ENCODE results near the gene WDR37.

WDR37 gene

GRCh38 chr10:1156616-1156886 lies 100.4 kb downstream of the WDR37 start (continued):
- TF ChIP-seq PRDM10 (tag by site-specific recombination; IDR thresholded peaks at IDR 0.05): no peak
- TF ChIP-seq SALL2 (tag by site-specific recombination; IDR thresholded peaks at IDR 0.05; ENCODE audit: borderline replicate concordance): no peak
- TF ChIP-seq ZNF701 (tag by site-specific recombination; IDR thresholded peaks at IDR 0.05): no peak
- no peak for TF ChIP-seq ZNF776 (tag by site-specific recombination; IDR thresholded peaks at IDR 0.05; ENCODE audit: borderline replicate concordance)
- TF ChIP-seq ZNF133 (tag by site-specific recombination; IDR thresholded peaks at IDR 0.05): no peak
- TF ChIP-seq ZNF558 (tag by site-specific recombination; IDR thresholded peaks at IDR 0.05): no peak
- TF ChIP-seq ZBTB8A (tag by site-specific recombination; IDR thresholded peaks at IDR 0.05): no peak
- no peak for TF ChIP-seq ZNF2 (tag by site-specific recombination; IDR thresholded peaks at IDR 0.05)
- TF ChIP-seq ZNF37A (tag by site-specific recombination; IDR thresholded peaks at IDR 0.05): no peak
- no peak for TF ChIP-seq ZNF398 (tag by site-specific recombination; IDR thresholded peaks at IDR 0.05)
- TF ChIP-seq WT1 (tag by site-specific recombination; IDR thresholded peaks at IDR 0.05): no peak
- no peak for TF ChIP-seq GLIS2 (tag by site-specific recombination; IDR thresholded peaks at IDR 0.05)
- TF ChIP-seq TSHZ1 (tag by site-specific recombination; IDR thresholded peaks at IDR 0.05; ENCODE audit: borderline replicate concordance): no peak
- TF ChIP-seq ZNF112 (tag by site-specific recombination; IDR thresholded peaks at IDR 0.05): no peak
- no peak for TF ChIP-seq ZNF561 (tag by site-specific recombination; IDR thresholded peaks at IDR 0.05; ENCODE audit: borderline replicate concordance)
- TF ChIP-seq ZNF544 (tag by site-specific recombination; IDR thresholded peaks at IDR 0.05): no peak

GRCh38 chr10:1156921-1157614 lies 100.9 kb downstream of the WDR37 start:
- TF ChIP-seq EGR2 (tag by site-specific recombination; IDR thresholded peaks at IDR 0.05; ENCODE audit: low read depth) (0 out of 2 replicates have a peak, but pooled peaks have one; percentile 31), ZNF571 (tag by site-specific recombination; IDR thresholded peaks at IDR 0.05) (no peak)
- ChIA-PET CTCF (no interaction called here), POLR2A (no interaction called here)
- Histone ChIP-seq H3K27ac (ENCODE audit: extremely low read depth, low read depth, low read length) (no peak overlapping the region), H3K4me3 (ENCODE audit: low read depth, low read length) (no peak overlapping the region), H3K36me3 (ENCODE audit: control insufficient read depth in 2 of 2, insufficient read depth in 1 of 2, low read length in 2 of 2) (no peaks in the 10 kb centered on the region), H3K4me1 (ENCODE audit: control insufficient read depth, insufficient read depth, low read length) (no peaks in the 10 kb centered on the region), H3K9me3 (ENCODE audit: control insufficient read depth, insufficient read depth, low read depth, low read length) (no peaks in the 10 kb centered on the region)

Measured in HEK293 (cell line).